Neuronal stem cell (in vitro differentiated cells): Measurements from ENCODE around the gene PHKA2.

Experiments
- DNase-seq: peaks from one replicate; pipeline ENCODE4 v3.0.0-alpha.2; 2013; ENCODE audit warnings: low spot score
- H2AFZ ChIP-seq: one replicate; pipeline ENCODE4 v1.6.1; 2013; ENCODE audit warnings: mild to moderate bottlenecking, low read length, inconsistent platforms
- H2AK5ac ChIP-seq: 2 replicates; pipeline ENCODE4 v1.6.1; 2013; ENCODE audit warnings: low read depth, mild to moderate bottlenecking, inconsistent platforms, low read length, moderate library complexity, mixed read lengths
- H2BK120ac ChIP-seq: 2 replicates; pipeline ENCODE4 v1.6.1; 2013; ENCODE audit warnings: low read depth, mild to moderate bottlenecking, inconsistent platforms, low read length, moderate library complexity, mixed read lengths
- H2BK12ac ChIP-seq: one replicate; pipeline ENCODE4 v1.6.1; 2013; ENCODE audit warnings: low read length, inconsistent platforms
- H2BK15ac ChIP-seq: 2 replicates; pipeline ENCODE4 v1.6.1; 2013; ENCODE audit warnings: mild to moderate bottlenecking, low read length, inconsistent platforms, mixed read lengths
- H2BK5ac ChIP-seq: one replicate; pipeline ENCODE4 v1.6.1; 2013; ENCODE audit warnings: inconsistent platforms, mild to moderate bottlenecking, low read length, moderate library complexity
- H3K14ac ChIP-seq: one replicate; pipeline ENCODE4 v1.6.1; 2013; ENCODE audit warnings: low read length, inconsistent platforms
- H3K18ac ChIP-seq: 2 replicates; pipeline ENCODE4 v1.6.1; 2013; ENCODE audit warnings: low read length, inconsistent platforms
- H3K23ac ChIP-seq: 2 replicates; pipeline ENCODE4 v1.6.1; 2013; ENCODE audit warnings: low read depth, mild to moderate bottlenecking, mixed read lengths, low read length, inconsistent platforms; ENCODE audit not compliant: poor library complexity
- H3K27ac ChIP-seq: replicated peaks from 3 replicates; pipeline ENCODE4 v1.5.1; 2013; ENCODE audit warnings: low read length, inconsistent platforms
- H3K27me3 ChIP-seq, 3 experiments: 2 replicates each; pipeline ENCODE4 v1.6.1; 2013; ENCODE audit warnings: low read length in 3 of 3, mild to moderate bottlenecking in 2 of 3, inconsistent platforms in 1 of 3, low read depth in 1 of 3, mixed read lengths in 1 of 3, moderate library complexity in 1 of 3; ENCODE audit not compliant: control insufficient read depth in 3 of 3, insufficient read depth in 3 of 3
- H3K36me3 ChIP-seq, 2 donors: replicated peaks in 1 of 2; 2 replicates each; pipeline ENCODE4 v1.6.1; 2013; ENCODE audit warnings: low read length in 2 of 2; ENCODE audit not compliant: control insufficient read depth in 2 of 2, insufficient read depth in 2 of 2
- H3K4ac ChIP-seq: 2 replicates; pipeline ENCODE4 v1.6.1; 2013; ENCODE audit warnings: inconsistent platforms, mild to moderate bottlenecking, low read length, moderate library complexity
- H3K4me1 ChIP-seq, 2 donors: 1 replicate in 1 of 2; 2 replicates in 1 of 2; pipeline ENCODE4 v1.6.1; 2013; ENCODE audit warnings: low read length in 2 of 2, low read depth in 1 of 2; ENCODE audit not compliant: control insufficient read depth in 2 of 2, insufficient read depth in 1 of 2
- H3K4me2 ChIP-seq: one replicate; pipeline ENCODE4 v1.6.1; 2013; ENCODE audit warnings: mild to moderate bottlenecking, low read length, inconsistent platforms; ENCODE audit not compliant: insufficient read depth, poor library complexity, severe bottlenecking
- H3K4me3 ChIP-seq, 2 donors: 2 replicates each; pipeline ENCODE4 v1.5.1; 2013; ENCODE audit warnings: low read length in 2 of 2, mild to moderate bottlenecking in 2 of 2, inconsistent platforms in 1 of 2, moderate library complexity in 1 of 2
- H3K79me1 ChIP-seq: one replicate; pipeline ENCODE4 v1.6.1; 2013; ENCODE audit warnings: low read depth, mild to moderate bottlenecking, inconsistent platforms, low read length, moderate library complexity
- H3K9ac ChIP-seq: one replicate; pipeline ENCODE4 v1.6.1; 2013; ENCODE audit warnings: mild to moderate bottlenecking, low read depth, low read length, inconsistent platforms; ENCODE audit not compliant: poor library complexity
- H3K9me3 ChIP-seq, 2 donors: replicated peaks in 1 of 2; 2 replicates each; pipeline versions ENCODE3 to v1.6.1; 2013; ENCODE audit warnings: low read length in 2 of 2, mild to moderate bottlenecking in 2 of 2, inconsistent platforms in 1 of 2, low read depth in 1 of 2, mixed read lengths in 1 of 2, moderate library complexity in 1 of 2; ENCODE audit not compliant: control insufficient read depth in 2 of 2, insufficient read depth in 1 of 2
- H4K8ac ChIP-seq: one replicate; pipeline ENCODE4 v1.6.1; 2013; ENCODE audit warnings: low read depth, mild to moderate bottlenecking, inconsistent platforms, low read length, moderate library complexity
- H4K91ac ChIP-seq: one replicate; pipeline ENCODE4 v1.6.1; 2013; ENCODE audit warnings: low read length, low read depth, mild to moderate bottlenecking, inconsistent platforms; ENCODE audit not compliant: poor library complexity
- WGBS, 2 donors: extraction: QIAGEN DNeasy Blood & Tissue Kit; methylation state at CpG; one replicate each; pipeline ENCODE4 v1.1.7; 2013; ENCODE audit warnings: missing lambda C conversion rate in 2 of 2, mixed read lengths in 1 of 2; ENCODE audit not compliant: insufficient read length in 2 of 2, insufficient replicate concordance in 1 of 2; ENCODE audit errors: extremely low coverage in 2 of 2; 5-methylcytosine and 5-hydroxymethylcytosine counted together

PHKA2 gene

GRCh38 chrX:19007868-19008267 lies 24.0 kb upstream of the PHKA2 start:
- no peak overlapping the region for H2BK15ac ChIP-seq
- no peak overlapping the region for H3K4me3 ChIP-seq
- H3K4ac ChIP-seq, result no peak overlapping the region
- no peaks in the 10 kb centered on the region for H3K27me3 ChIP-seq
- H3K79me1 ChIP-seq, result no peaks in the 10 kb centered on the region
- no peak overlapping the region for H3K4me2 ChIP-seq
- no peak overlapping the region for H3K18ac ChIP-seq
- no peak overlapping the region for H2BK5ac ChIP-seq
- no peak overlapping the region for H3K23ac ChIP-seq
- no CpG with 5 or more reads among the region's 4 CpGs for WGBS, 2 donors
- no peaks in the 10 kb centered on the region for H3K9me3 ChIP-seq
- H4K91ac ChIP-seq, result no peak overlapping the region
- no peak overlapping the region for H3K9ac ChIP-seq
- no peak overlapping the region for H2AK5ac ChIP-seq
- H3K4me1 ChIP-seq, result no peaks in the 10 kb centered on the region
- H3K27ac ChIP-seq, result no peak overlapping the region
- no peak for DNase-seq
- H4K8ac ChIP-seq, result no peak overlapping the region
- H3K14ac ChIP-seq, result no peak overlapping the region
- no peak overlapping the region for H2BK12ac ChIP-seq
- H2BK120ac ChIP-seq, result no peak overlapping the region
- no peaks in the 10 kb centered on the region for H3K36me3 ChIP-seq
- no peak overlapping the region for H2AFZ ChIP-seq

GRCh38 chrX:19007011-19007410 lies 23.1 kb upstream of the PHKA2 start:
- no peak overlapping the region for H2AK5ac ChIP-seq
- no peak overlapping the region for H3K23ac ChIP-seq
- H2BK120ac ChIP-seq, result no peak overlapping the region
- H3K27ac ChIP-seq, result no peak overlapping the region
- H4K8ac ChIP-seq, result no peak overlapping the region
- H3K9me3 ChIP-seq, result no peaks in the 10 kb centered on the region
- DNase-seq, result no peak
- H3K18ac ChIP-seq, result no peak overlapping the region
- no peaks in the 10 kb centered on the region for H3K4me1 ChIP-seq
- H3K14ac ChIP-seq, result no peak overlapping the region
- H4K91ac ChIP-seq, result no peak overlapping the region
- H3K4me2 ChIP-seq, result no peak overlapping the region
- no peak overlapping the region for H3K4ac ChIP-seq
- no peak overlapping the region for H2BK15ac ChIP-seq
- H3K36me3 ChIP-seq, result no peaks in the 10 kb centered on the region
- WGBS, 2 donors, result no CpG with 5 or more reads among the region's 7 CpGs
- no peak overlapping the region for H2BK5ac ChIP-seq
- H3K4me3 ChIP-seq, result no peak overlapping the region
- no peaks in the 10 kb centered on the region for H3K79me1 ChIP-seq
- no peak overlapping the region for H2AFZ ChIP-seq
- H2BK12ac ChIP-seq, result no peak overlapping the region
- no peaks in the 10 kb centered on the region for H3K27me3 ChIP-seq
- H3K9ac ChIP-seq, result no peak overlapping the region

- H3K4me1 ChIP-seq, result no peaks in the 10 kb centered on the region
- no peaks in the 10 kb centered on the region for H3K27me3 ChIP-seq
- no peak overlapping the region for H3K4ac ChIP-seq
- H3K9me3 ChIP-seq, result no peaks in the 10 kb centered on the region
- no peak overlapping the region for H2BK15ac ChIP-seq
- H2AFZ ChIP-seq, result no peak overlapping the region
- H3K4me2 ChIP-seq, result no peak overlapping the region
- no peak overlapping the region for H2BK12ac ChIP-seq
- H3K27ac ChIP-seq, result no peak overlapping the region
- H2AK5ac ChIP-seq, result no peak overlapping the region
- H3K79me1 ChIP-seq, result no peaks in the 10 kb centered on the region
- no peak overlapping the region for H3K18ac ChIP-seq
- no peak for DNase-seq
- no peak overlapping the region for H4K8ac ChIP-seq
- H3K36me3 ChIP-seq, result no peaks in the 10 kb centered on the region
- no CpG with 5 or more reads among the region's 4 CpGs for WGBS, 2 donors
- no peak overlapping the region for H3K4me3 ChIP-seq
- no peak overlapping the region for H3K23ac ChIP-seq
- no peak overlapping the region for H4K91ac ChIP-seq
- no peak overlapping the region for H2BK5ac ChIP-seq
- no peak overlapping the region for H3K9ac ChIP-seq
- no peak overlapping the region for H3K14ac ChIP-seq
- H2BK120ac ChIP-seq, result no peak overlapping the region
Observed at GRCh38 chrX:19005909-19006308, 22.0 kb upstream of the PHKA2 start.

GRCh38 chrX:19003756-19004155 lies 19.8 kb upstream of the PHKA2 start:
- Histone ChIP-seq H3K4ac (no peak overlapping the region), H2AK5ac (no peak overlapping the region), H3K18ac (no peak overlapping the region), H2BK12ac (no peak overlapping the region), H3K36me3 (no peaks in the 10 kb centered on the region), H3K23ac (no peak overlapping the region), H3K4me2 (no peak overlapping the region), H2AFZ (no peak overlapping the region), H3K9ac (no peak overlapping the region), H4K8ac (no peak overlapping the region), H3K4me3 (no peak overlapping the region), H3K9me3 (no peaks in the 10 kb centered on the region), H3K79me1 (no peaks in the 10 kb centered on the region), H3K14ac (no peak overlapping the region), H2BK5ac (no peak overlapping the region), H2BK120ac (no peak overlapping the region), H3K27ac (no peak overlapping the region), H4K91ac (no peak overlapping the region), H2BK15ac (no peak overlapping the region), H3K27me3 (no peaks in the 10 kb centered on the region), H3K4me1 (no peaks in the 10 kb centered on the region)
- no CpG with 5 or more reads among the region's 5 CpGs for WGBS, 2 donors
- DNase-seq, result no peak
